K562 (cell line): Measurements from ENCODE around the gene LPAR3. TPM values are rescaled to one million over a fixed set of nuclear protein-coding genes. Genes with fewer than 3 reads are reported as not detected.

Experiments
- ATAC-seq: fragments of 200-7000 bp; cut with Tn5 transposase; 3 replicates; pipeline ENCODE4 v1.9.1; 2020; ENCODE audit warnings: moderate library complexity
- BruUV-seq: library from RNA; stranded (reverse); fragments of 400-500 nt; replicated peaks from 2 replicates; lab custom pipeline; 2021; lab: Mats Ljungman, UMichigan
- CTCF ChIA-PET: fragments of 300-600 bp; formaldehyde crosslinking; extraction: SDS; loops from one replicate; lab custom pipeline; 2021; ENCODE audit warnings: low intra/inter-chr PET ratio; lab: Yijun Ruan, JAX
- POLR2A ChIA-PET: fragments of 300-600, 350-650 bp; sonication (Branson Sonifier 250); formaldehyde crosslinking; extraction: SDS; loops from one replicate; lab custom pipeline; 2021; ENCODE audit warnings: antibody characterized with exemption, inconsistent platforms; lab: Yijun Ruan, JAX
- DNase-seq, 4 experiments: peaks; one replicate each; pipeline versions ENCODE4 v3.0.0 to v3.0.0-alpha.2; 2011 to 2018; ENCODE audit warnings: low spot score in 3 of 4, mixed read lengths in 3 of 4; ENCODE audit errors: extremely low read depth in 1 of 4
- FAIRE-seq: peaks from 2 replicates; lab custom pipeline; 2011; peaks lifted over from hg19 to GRCh38; lab: Jason Lieb, UNC
- H2AFZ ChIP-seq: 2 replicates; pipeline ENCODE4 v1.6.0; 2011; ENCODE audit warnings: low read depth, low read length, control low read depth, inconsistent platforms
- H3K27ac ChIP-seq: fragments of 200-600 bp; 3 replicates; pipeline ENCODE4 v1.8.0; 2011; ENCODE audit warnings: low read depth, mild to moderate bottlenecking, control low read depth, inconsistent platforms, low read length, moderate library complexity, mixed read lengths; ENCODE audit errors: extremely low read depth
- H3K27me3 ChIP-seq, 2 experiments: fragments of 300-600 bp in 1 of 2; 2 replicates in 1 of 2; 3 replicates in 1 of 2; pipeline versions ENCODE4 v1.6.0 to v1.8.0; 2011; ENCODE audit warnings: inconsistent platforms in 2 of 2, low read length in 2 of 2, mild to moderate bottlenecking in 1 of 2, mixed read lengths in 1 of 2, moderate library complexity in 1 of 2; ENCODE audit not compliant: control insufficient read depth in 2 of 2, insufficient read depth in 2 of 2
- H3K36me3 ChIP-seq: fragments of 300-600 bp; 3 replicates; pipeline ENCODE4 v1.8.0; 2011; ENCODE audit warnings: mild to moderate bottlenecking, low read length, inconsistent platforms; ENCODE audit not compliant: control insufficient read depth, insufficient read depth
- H3K4me1 ChIP-seq, 2 experiments: fragments of 200-600 bp in 1 of 2; replicated peaks in 1 of 2; 2 replicates in 1 of 2; 3 replicates in 1 of 2; pipeline versions ENCODE4 v1.5.1 to v1.8.0; 2011; ENCODE audit warnings: inconsistent platforms in 2 of 2, low read length in 2 of 2, mild to moderate bottlenecking in 1 of 2, mixed read lengths in 1 of 2, moderate library complexity in 1 of 2; ENCODE audit not compliant: control insufficient read depth in 2 of 2, insufficient read depth in 2 of 2
- H3K4me2 ChIP-seq: 2 replicates; pipeline ENCODE4 v1.6.1; 2011; ENCODE audit warnings: low read length, control low read depth, inconsistent platforms, mixed read lengths; ENCODE audit not compliant: insufficient read depth
- H3K4me3 ChIP-seq: fragments of 200-600 bp; sonication (generic), shearing (Covaris generic); 2 replicates; pipeline ENCODE4 v1.5.1; 2016; ENCODE audit warnings: control low read depth, inconsistent platforms
- H3K79me2 ChIP-seq: fragments of 200-600 bp; 3 replicates; pipeline ENCODE4 v1.8.0; 2011; ENCODE audit warnings: low read length, inconsistent platforms; ENCODE audit not compliant: control insufficient read depth, insufficient read depth
- H3K9ac ChIP-seq, 2 experiments: 2 replicates each; pipeline versions ENCODE4 v1.6.0 to v1.6.1; 2011; ENCODE audit warnings: low read depth in 2 of 2, low read length in 2 of 2, control low read depth in 1 of 2, inconsistent platforms in 1 of 2, mild to moderate bottlenecking in 1 of 2, mixed read lengths in 1 of 2; ENCODE audit not compliant: insufficient read depth in 1 of 2
- H3K9me1 ChIP-seq: one replicate; pipeline ENCODE4 v1.6.0; 2011; ENCODE audit warnings: inconsistent platforms, mild to moderate bottlenecking, low read length, moderate library complexity; ENCODE audit not compliant: control insufficient read depth, insufficient read depth
- H3K9me3 ChIP-seq: replicated peaks from 2 replicates; pipeline ENCODE4 v1.5.1; 2011; ENCODE audit warnings: low read depth, low read length, inconsistent platforms; ENCODE audit not compliant: control insufficient read depth, insufficient read depth
- H4K20me1 ChIP-seq: replicated peaks from 2 replicates; pipeline ENCODE4 v1.6.1; 2011; ENCODE audit warnings: low read length, inconsistent platforms, mixed read lengths; ENCODE audit not compliant: control insufficient read depth, insufficient read depth
- BCL6 ChIP-seq: fragments of 250-450 bp; sonication (Bioruptor Pico); IDR thresholded peaks from 2 replicates; pipeline ENCODE4 v1.4.0; 2020
- DPF2 ChIP-seq: fragments of 450-650 bp; IDR thresholded peaks from 2 replicates; pipeline ENCODE4 v1.6.1; 2016
- GATAD2A ChIP-seq: fragments of 450-650 bp; IDR thresholded peaks from 2 replicates; pipeline ENCODE4 v1.6.1; 2017
- MEIS2 ChIP-seq: fragments of 450-650 bp; IDR thresholded peaks from 2 replicates; pipeline ENCODE4 v1.6.1; 2014; ENCODE audit warnings: mild to moderate bottlenecking; ENCODE audit not compliant: partially characterized antibody
- SRSF9 ChIP-seq: fragments of 200-400 bp; formaldehyde crosslinking; IDR thresholded peaks from 2 replicates; pipeline ENCODE4 v1.6.1; 2017; ENCODE audit warnings: low read depth, low read length, borderline replicate concordance
- TARDBP ChIP-seq: fragments of 450-650 bp; IDR thresholded peaks from 2 replicates; pipeline ENCODE4 v1.6.1; 2016
- ZC3H11A ChIP-seq: IDR thresholded peaks from 2 replicates; pipeline ENCODE4 v1.6.1; 2012; ENCODE audit warnings: low read depth, low read length, improper control_type of control experiment
- ZFP36 ChIP-seq: fragments of 150-350 bp; IDR thresholded peaks from 2 replicates; pipeline ENCODE4 v1.6.1; 2018; ENCODE audit warnings: low read length, low read depth; ENCODE audit not compliant: partially characterized antibody
- ZNF445 ChIP-seq: fragments of 250-450 bp; sonication (Bioruptor Pico); IDR thresholded peaks from 2 replicates; pipeline ENCODE4 v1.4.0; 2020; ENCODE audit warnings: low read depth, mild to moderate bottlenecking, moderate library complexity
- WGBS: fragments of 100-300 bp; shearing (Covaris generic); methylation state at CpG from one replicate; pipeline ENCODE4 v1.1.6; 2016; ENCODE audit warnings: low coverage, mixed read lengths; ENCODE audit not compliant: insufficient coverage; ENCODE audit errors: missing lambda C conversion rate; 5-methylcytosine and 5-hydroxymethylcytosine counted together
- in situ Hi-C: fragments of 300-500 bp; cut with MboI; formaldehyde crosslinking; loops from 4 replicates; pipeline ENCODE4 v1.15.0; 2018; ENCODE audit warnings: inconsistent platforms, mixed read lengths
- intact Hi-C: fragments of 100-400 bp; cut with micrococcal nuclease; formaldehyde crosslinking; loops from 2 replicates; pipeline ENCODE4 v1.14.2; 2022
- polyA plus RNA-seq, 8 experiments: library from polyadenylated mRNA; depleted of rRNA in 4 of 8; stranded (reverse) in 5 of 8; unstranded in 3 of 8; fragments of >200 nt; fragmentation: Nextera tagmentation in 2 of 8; fragmentation: Illumina TruSeq in 1 of 8; extraction: Ambion mirVana in 2 of 8; extraction: Trizol in 1 of 8; gene quantifications; 2 replicates each; pipeline versions ENCODE4 v1.2.1 to v1.2.3, GENCODE V29; 2011 to 2014; ENCODE audit warnings: inconsistent platforms in 1 of 8, missing spikeins in 1 of 8
- total RNA-seq, 7 experiments: library from RNA; depleted of rRNA in 6 of 7; stranded (reverse); fragments of >200 nt in 6 of 7; fragmentation: Illumina TruSeq in 2 of 7; extraction: Trizol in 2 of 7; gene quantifications; 2 replicates each; pipeline versions ENCODE4 v1.2.1 to v1.2.3, GENCODE V29; 2011 to 2021; ENCODE audit warnings: low replicate concordance in 1 of 7

LPAR3 gene
- total and polyA plus RNA-seq, 9 of the 15 experiments (the other 6 are each of a cell fraction or from before 2014, with no cell fraction given): 0.11 TPM; not detected in 8

DNA sequence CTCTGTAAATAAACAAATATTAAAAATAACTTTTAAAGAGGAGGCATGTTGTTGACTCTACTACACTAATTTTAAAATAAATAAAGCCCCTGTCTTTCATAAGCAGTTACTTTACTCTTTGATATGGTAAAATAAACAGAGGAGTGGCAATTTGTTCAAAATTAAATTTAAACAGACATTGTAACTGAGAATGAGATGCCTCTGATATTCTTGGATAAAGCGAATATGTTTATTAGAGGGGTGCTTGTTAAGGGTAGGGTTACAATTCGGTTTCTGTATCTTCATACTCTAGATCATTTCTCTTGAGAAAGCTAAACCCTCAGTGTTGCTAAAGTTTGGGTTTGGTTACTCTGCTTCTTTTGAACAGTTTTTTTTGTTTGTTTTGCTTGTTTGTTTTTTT is 19.6 kb downstream of the LPAR3 start:
- ChIA-PET CTCF (no interaction called here), POLR2A (no interaction called here)
- no peak overlapping the region for H2AFZ ChIP-seq
- H3K79me2 ChIP-seq: no peaks in the 10 kb centered on the region
- DNase-seq (no peak), FAIRE-seq (no peak), ATAC-seq (no peak)
- no peak overlapping the region for H3K9ac ChIP-seq
- H4K20me1 ChIP-seq: no peaks in the 10 kb centered on the region
- no TSS peak for BruUV-seq
- no peaks in the 10 kb centered on the region for H3K9me1 ChIP-seq
- H3K4me3 ChIP-seq: no peak overlapping the region
- in situ Hi-C loops (no loop called here), intact Hi-C loops (no loop called here)
- WGBS: 0% methylated on average over 2 of the region's 2 CpGs
- H3K27me3 ChIP-seq: no peaks in the 10 kb centered on the region
- no peak overlapping the region for H3K27ac ChIP-seq
- H3K4me2 ChIP-seq: no peak overlapping the region
- no peaks in the 10 kb centered on the region for H3K4me1 ChIP-seq
- TF ChIP-seq SRSF9 (no peak), MEIS2 (no peak), ZNF445 (CRISPR knock-in tag) (no peak), BCL6 (CRISPR knock-in tag) (no peak), ZC3H11A (no peak), GATAD2A (no peak), ZFP36 (no peak), TARDBP (no peak), DPF2 (no peak)
- no peaks in the 10 kb centered on the region for H3K9me3 ChIP-seq
- H3K36me3 ChIP-seq: no peaks in the 10 kb centered on the region
